ENCODE measurements around the gene C7orf33.

- TF ChIP-seq POLR2A (IDR thresholded peaks at IDR 0.05) = no peak
- no peak for TF ChIP-seq CTCF (IDR thresholded peaks at IDR 0.05)
Measured at GRCh38 chr7:148620749-148621359, 30.3 kb downstream of the C7orf33 start.
